H4 (cell line): ENCODE data around the gene EIF2AK3. TPM values are rescaled to one million over a fixed set of nuclear protein-coding genes. Genes with fewer than 3 reads are reported as not detected.

ENCODE experiments used
- DNase-seq: peaks from one replicate; pipeline ENCODE4 v3.0.0-alpha.2; 2015; ENCODE audit warnings: low spot score
- total RNA-seq: library from RNA; depleted of rRNA; stranded (reverse); fragments of >200 nt; shearing (Covaris generic); gene quantifications from 2 replicates; pipeline ENCODE4 v1.2.3, GENCODE V29; 2014; rRNA removed

Gene EIF2AK3
- total RNA-seq, 1 experiment from 2014 or later = 16.6 TPM

GRCh38 chr2:88542668-88543067, 84.6 kb downstream of the EIF2AK3 start:
- DNase-seq = no peak

GRCh38 chr2:88540346-88540745, 86.9 kb downstream of the EIF2AK3 start:
- no peak for DNase-seq

GRCh38 chr2:88538362-88538917, 88.8 kb downstream of the EIF2AK3 start:
- DNase-seq = no peak

GRCh38 chr2:88537640-88538039, 89.6 kb downstream of the EIF2AK3 start:
- no peak for DNase-seq

- no peak for DNase-seq
Measured at GRCh38 chr2:88530081-88530480, 97.2 kb downstream of the EIF2AK3 start.

GRCh38 chr2:88521445-88522073, 105.7 kb downstream of the EIF2AK3 start:
- DNase-seq = no peak

- DNase-seq = no peak
Measured at GRCh38 chr2:88517759-88518201, 109.5 kb downstream of the EIF2AK3 start.

Other genes starting within 250 kb of the EIF2AK3 start
- not detected in 2 replicates for gene FOXI3, start 174.8 kb downstream of the EIF2AK3 start, total RNA-seq
- 5.8 and 7.9 TPM in 2 replicates for gene RPIA, start 64.2 kb upstream of the EIF2AK3 start, total RNA-seq